ENCODE data around the gene CHMP1B.

CHMP1B gene

GRCh38 chr18:11851146-11851805 lies at the start of gene CHMP1B:
CHMP1B (plus strand) TSS chr18:11851413; CDS start chr18:11851512, 99 bp downstream.
- TF ChIP-seq CTCF (IDR thresholded peaks at IDR 0.05; ENCODE audit: borderline replicate concordance, insufficient read depth, low read depth, low read length): no peak
- peak within 1 kb of the TSS; percentile 76 for H3K4me3 ChIP-seq (ENCODE audit: low read depth, low read length)

- TF ChIP-seq CTCF (IDR thresholded peaks at IDR 0.05; ENCODE audit: borderline replicate concordance, insufficient read depth, low read depth, low read length): no peak
- no peak overlapping the region for H3K4me3 ChIP-seq (ENCODE audit: low read depth, low read length)
Measured at GRCh38 chr18:11801573-11801972, 49.6 kb upstream of the CHMP1B start.

GRCh38 chr18:11802158-11802557 lies 49.1 kb upstream of the CHMP1B start:
- TF ChIP-seq CTCF (IDR thresholded peaks at IDR 0.05; ENCODE audit: borderline replicate concordance, insufficient read depth, low read depth, low read length): no peak
- no peak overlapping the region for H3K4me3 ChIP-seq (ENCODE audit: low read depth, low read length)

GRCh38 chr18:11802586-11802985 lies 48.6 kb upstream of the CHMP1B start:
- H3K4me3 ChIP-seq (ENCODE audit: low read depth, low read length): no peak overlapping the region
- TF ChIP-seq CTCF (IDR thresholded peaks at IDR 0.05; ENCODE audit: borderline replicate concordance, insufficient read depth, low read depth, low read length): no peak

- no peak overlapping the region for H3K4me3 ChIP-seq (ENCODE audit: low read depth, low read length)
Measured at GRCh38 chr18:11807233-11807632, 44.0 kb upstream of the CHMP1B start.

GRCh38 chr18:11808001-11808855 lies 43.0 kb upstream of the CHMP1B start:
- no peak overlapping the region for H3K4me3 ChIP-seq (ENCODE audit: low read depth, low read length)
- no peak for TF ChIP-seq CTCF (IDR thresholded peaks at IDR 0.05; ENCODE audit: borderline replicate concordance, insufficient read depth, low read depth, low read length)

More at GRCh38 chr18:11807233-11807632, 44.0 kb upstream of the CHMP1B start:
- no peak for TF ChIP-seq CTCF (IDR thresholded peaks at IDR 0.05; ENCODE audit: borderline replicate concordance, insufficient read depth, low read depth, low read length)

All from GM12875 (cell line).